ENCODE results near the gene MSANTD2. TPM values are rescaled to one million over a fixed set of nuclear protein-coding genes. Genes with fewer than 3 reads are reported as not detected.

The MSANTD2 gene
- total RNA-seq, 1 experiment from 2014 or later, result 32.6 TPM

DNA sequence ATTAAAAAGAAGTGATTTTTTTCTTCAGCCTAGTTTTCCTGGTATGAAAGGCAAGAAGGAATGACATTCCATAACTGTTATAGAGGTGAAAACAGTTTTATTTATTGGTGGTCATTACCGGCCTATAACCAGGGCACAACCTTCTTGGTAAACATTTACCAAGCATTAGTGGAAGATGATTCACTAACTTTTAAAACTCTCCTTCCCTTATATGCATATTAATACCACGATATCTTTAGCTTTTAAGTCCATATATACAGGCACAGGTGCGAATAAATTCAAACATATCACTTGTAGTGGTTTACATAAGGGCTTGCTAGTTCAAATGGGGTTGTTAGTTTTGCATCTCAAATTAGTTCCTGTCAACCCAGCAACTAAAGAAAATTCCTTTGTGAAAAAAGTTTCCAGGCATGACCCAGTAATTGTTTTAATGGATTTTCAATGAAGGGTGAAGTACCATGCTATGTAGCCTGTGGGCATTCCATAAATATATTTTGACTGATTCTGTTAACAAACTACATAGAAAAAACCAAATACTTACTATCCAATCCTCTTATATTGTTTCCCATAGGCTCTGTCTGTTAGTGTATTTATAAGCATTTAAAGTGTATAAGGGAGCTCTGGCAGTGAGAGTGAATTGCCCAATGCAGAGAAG is 34.4 kb upstream of the MSANTD2 start:
- Histone ChIP-seq H3F3A (ENCODE audit: low read length, unreplicated experiment) (no peaks in the 10 kb centered on the region), H3K4me1 (ENCODE audit: insufficient read depth, low read length) (peaks cover 55% of the 10 kb centered on the region), H4K20me1 (ENCODE audit: low read length) (no peaks in the 10 kb centered on the region), H3K9ac (ENCODE audit: low read length) (peak overlapping the region; percentile 3; the same call in 1 of the 2 replicates), H3K27me3 (ENCODE audit: low read length) (peaks cover 10% of the 10 kb centered on the region), H3K9me2 (replicated peaks; ENCODE audit: low read length) (no peaks in the 10 kb centered on the region), H3K36me3 (ENCODE audit: low read depth, low read length) (no peaks in the 10 kb centered on the region), H2AFZ (ENCODE audit: low read length) (no peak overlapping the region), H3K9me3 (ENCODE audit: low read length) (no peaks in the 10 kb centered on the region), H3K79me2 (ENCODE audit: low read length) (no peaks in the 10 kb centered on the region), H3K4me3 (ENCODE audit: low read length) (peak overlapping the region; percentile 20), H3K4me2 (ENCODE audit: low read length) (peak overlapping the region; percentile 76), H3K27ac (ENCODE audit: low read length) (peak overlapping the region; percentile 78)
- ATAC-seq (peak; percentile 58), DNase-seq (peak; percentile 91)
- CTCF ChIA-PET, result interaction anchor here (0.6 to 0.9 kb wide), 2 partner anchors 65 to 1500 kb away, joined by 3 read pairs; no protein-coding TSS in a partner anchor
- TF ChIP-seq EZH2phosphoT487 (IDR thresholded peaks at IDR 0.05; ENCODE audit: borderline replicate concordance, low read length), result no peak
- TF ChIP-seq, protein P1, sequence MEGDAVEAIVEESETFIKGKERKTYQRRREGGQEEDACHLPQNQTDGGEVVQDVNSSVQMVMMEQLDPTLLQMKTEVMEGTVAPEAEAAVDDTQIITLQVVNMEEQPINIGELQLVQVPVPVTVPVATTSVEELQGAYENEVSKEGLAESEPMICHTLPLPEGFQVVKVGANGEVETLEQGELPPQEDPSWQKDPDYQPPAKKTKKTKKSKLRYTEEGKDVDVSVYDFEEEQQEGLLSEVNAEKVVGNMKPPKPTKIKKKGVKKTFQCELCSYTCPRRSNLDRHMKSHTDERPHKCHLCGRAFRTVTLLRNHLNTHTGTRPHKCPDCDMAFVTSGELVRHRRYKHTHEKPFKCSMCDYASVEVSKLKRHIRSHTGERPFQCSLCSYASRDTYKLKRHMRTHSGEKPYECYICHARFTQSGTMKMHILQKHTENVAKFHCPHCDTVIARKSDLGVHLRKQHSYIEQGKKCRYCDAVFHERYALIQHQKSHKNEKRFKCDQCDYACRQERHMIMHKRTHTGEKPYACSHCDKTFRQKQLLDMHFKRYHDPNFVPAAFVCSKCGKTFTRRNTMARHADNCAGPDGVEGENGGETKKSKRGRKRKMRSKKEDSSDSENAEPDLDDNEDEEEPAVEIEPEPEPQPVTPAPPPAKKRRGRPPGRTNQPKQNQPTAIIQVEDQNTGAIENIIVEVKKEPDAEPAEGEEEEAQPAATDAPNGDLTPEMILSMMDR (conservative IDR thresholded peaks at IDR 0.05; ENCODE audit: low read depth, low read length), result no peak
- TF ChIP-seq EZH2 (IDR thresholded peaks at IDR 0.05; ENCODE audit: low read length, unreplicated experiment), result no peak
- intact Hi-C loops (cut with micrococcal nuclease), result loop anchor here (1.0 kb wide), 1 partner anchor 64 kb away; no protein-coding TSS in a partner anchor
- BruUV-seq (replicated peaks), result TSS peak; percentile 76
- POLR2A ChIA-PET (ENCODE audit: unreplicated experiment), result interaction anchor here (0.7 kb wide), 1 partner anchor 95 kb away, joined by 6 read pairs; the partner anchor contains the start of gene NRGN

DNA sequence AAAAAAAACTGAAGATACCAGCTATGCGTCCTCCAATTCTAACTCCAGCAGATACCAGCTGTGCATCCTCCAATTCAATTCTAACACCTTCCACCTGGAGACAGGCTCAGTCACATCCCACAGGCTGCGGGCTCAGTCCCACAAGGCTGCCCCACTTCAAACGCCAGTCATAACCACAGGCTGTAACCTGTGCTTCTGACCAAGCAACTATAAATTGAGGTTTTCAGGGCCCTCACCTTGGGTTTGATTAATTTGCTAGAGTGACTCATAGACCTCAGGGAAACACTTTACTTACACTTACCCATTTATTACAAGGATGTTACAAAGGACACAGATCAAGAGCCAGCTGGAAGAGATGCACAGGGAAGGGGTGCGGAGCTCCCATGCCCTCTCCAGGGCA is 32.4 kb upstream of the MSANTD2 start:
- peak overlapping the region; percentile 23 for H3K4me2 ChIP-seq (ENCODE audit: low read length)
- CTCF ChIA-PET, result interaction anchor here (0.6 kb wide), 1 partner anchor 80 kb away, joined by 4 read pairs; no protein-coding TSS in a partner anchor
- H3K27me3 ChIP-seq (ENCODE audit: low read length), result no peaks in the 10 kb centered on the region
- H3K9me3 ChIP-seq (ENCODE audit: low read length), result no peaks in the 10 kb centered on the region
- no peaks in the 10 kb centered on the region for H3K9me2 ChIP-seq (replicated peaks; ENCODE audit: low read length)
- H2AFZ ChIP-seq (ENCODE audit: low read length), result no peak overlapping the region
- H3K4me3 ChIP-seq (ENCODE audit: low read length), result no peak overlapping the region
- POLR2A ChIA-PET (ENCODE audit: unreplicated experiment), result interaction anchor here (0.9 kb wide), 1 partner anchor 159 kb away, joined by 17 read pairs; the partner anchor contains the start of genes SIAE and SPA17
- DNase-seq (peak; percentile 89), ATAC-seq (peak; percentile 59)
- H3F3A ChIP-seq (ENCODE audit: low read length, unreplicated experiment), result no peaks in the 10 kb centered on the region
- intact Hi-C loops (cut with micrococcal nuclease), result no loop called here
- H4K20me1 ChIP-seq (ENCODE audit: low read length), result no peaks in the 10 kb centered on the region
- BruUV-seq (replicated peaks), result no TSS peak
- H3K4me1 ChIP-seq (ENCODE audit: insufficient read depth, low read length), result peaks cover 51% of the 10 kb centered on the region
- TF ChIP-seq, protein P1 (conservative IDR thresholded peaks at IDR 0.05; ENCODE audit: low read depth, low read length), result no peak
- TF ChIP-seq EZH2phosphoT487 (IDR thresholded peaks at IDR 0.05; ENCODE audit: borderline replicate concordance, low read length) (no peak), EZH2 (IDR thresholded peaks at IDR 0.05; ENCODE audit: low read length, unreplicated experiment) (no peak)
- H3K36me3 ChIP-seq (ENCODE audit: low read depth, low read length), result no peaks in the 10 kb centered on the region
- no peak overlapping the region for H3K9ac ChIP-seq (ENCODE audit: low read length)
- H3K79me2 ChIP-seq (ENCODE audit: low read length), result no peaks in the 10 kb centered on the region
- peak overlapping the region; percentile 78 for H3K27ac ChIP-seq (ENCODE audit: low read length)

DNA sequence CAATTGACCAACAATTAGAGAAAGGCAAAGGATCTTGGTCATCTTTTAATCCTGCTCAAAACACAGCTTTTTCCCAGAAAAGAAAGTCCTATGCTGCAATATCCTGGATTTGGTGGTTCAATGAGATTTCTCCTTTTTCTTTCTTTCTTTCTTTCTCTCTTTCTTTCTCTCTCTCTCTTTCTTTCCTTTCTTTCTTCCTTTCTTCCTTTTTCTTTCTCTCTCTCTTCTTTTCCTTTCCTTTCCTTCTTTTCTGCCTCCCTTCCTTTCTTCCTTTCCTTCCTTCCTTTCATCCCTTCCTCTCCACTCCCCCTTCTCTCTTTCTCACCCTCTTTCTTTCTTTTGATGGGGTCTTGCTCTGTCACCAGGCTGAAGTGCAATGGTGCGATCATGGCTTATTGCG is 31.7 kb upstream of the MSANTD2 start:
- Histone ChIP-seq H3K36me3 (ENCODE audit: low read depth, low read length) (no peaks in the 10 kb centered on the region), H3F3A (ENCODE audit: low read length, unreplicated experiment) (no peaks in the 10 kb centered on the region), H3K9me2 (replicated peaks; ENCODE audit: low read length) (no peaks in the 10 kb centered on the region), H3K79me2 (ENCODE audit: low read length) (no peaks in the 10 kb centered on the region), H3K4me3 (ENCODE audit: low read length) (no peak overlapping the region), H3K4me1 (ENCODE audit: insufficient read depth, low read length) (peaks cover 47% of the 10 kb centered on the region), H4K20me1 (ENCODE audit: low read length) (no peaks in the 10 kb centered on the region), H3K9ac (ENCODE audit: low read length) (no peak overlapping the region), H2AFZ (ENCODE audit: low read length) (no peak overlapping the region), H3K9me3 (ENCODE audit: low read length) (no peaks in the 10 kb centered on the region), H3K4me2 (ENCODE audit: low read length) (peak overlapping the region; percentile 23; the same call in 1 of the 2 replicates), H3K27me3 (ENCODE audit: low read length) (no peaks in the 10 kb centered on the region), H3K27ac (ENCODE audit: low read length) (no peak overlapping the region)
- ATAC-seq (no peak), DNase-seq (no peak)
- intact Hi-C loops (cut with micrococcal nuclease), result no loop called here
- CTCF ChIA-PET, result no interaction called here
- TF ChIP-seq EZH2phosphoT487 (IDR thresholded peaks at IDR 0.05; ENCODE audit: borderline replicate concordance, low read length) (no peak), EZH2 (IDR thresholded peaks at IDR 0.05; ENCODE audit: low read length, unreplicated experiment) (no peak)
- TF ChIP-seq, protein P1 (conservative IDR thresholded peaks at IDR 0.05; ENCODE audit: low read depth, low read length), result no peak
- no TSS peak for BruUV-seq (replicated peaks)
- POLR2A ChIA-PET (ENCODE audit: unreplicated experiment), result no interaction called here

Measured in PC-3 (cell line).